HepG2 (cell line): ENCODE results near the gene PSMB3. TPM values are rescaled to one million over a fixed set of nuclear protein-coding genes. Genes with fewer than 3 reads are reported as not detected.

Experiments used
- ATF7-NPFF ChIP-seq: sonication (generic); formaldehyde crosslinking; IDR thresholded peaks from 2 replicates; pipeline ENCODE4 v1.8.1; 2023; ENCODE audit warnings: mild to moderate bottlenecking, low read depth, missing genetic modification reagents, moderate library complexity
- BCLAF1 ChIP-seq: fragments of 450-650 bp; IDR thresholded peaks from 2 replicates; pipeline ENCODE4 v1.6.1; 2017; ENCODE audit warnings: mild to moderate bottlenecking
- CAMTA2 ChIP-seq: sonication (generic); formaldehyde crosslinking; IDR thresholded peaks from 2 replicates; pipeline ENCODE4 v1.4.0; 2020; ENCODE audit warnings: mild to moderate bottlenecking, missing genetic modification reagents, borderline replicate concordance
- CTCF ChIP-seq: sonication (generic); formaldehyde crosslinking; IDR thresholded peaks from 2 replicates; pipeline ENCODE4 v1.5.0; 2020; ENCODE audit warnings: mild to moderate bottlenecking, missing genetic modification reagents, moderate library complexity
- HES4 ChIP-seq: sonication (generic); formaldehyde crosslinking; IDR thresholded peaks from 2 replicates; pipeline ENCODE4 v1.9.0; 2021; ENCODE audit warnings: mild to moderate bottlenecking, missing genetic modification reagents, borderline replicate concordance
- MXD1 ChIP-seq: sonication (generic); formaldehyde crosslinking; IDR thresholded peaks from 2 replicates; pipeline ENCODE4 v1.4.0; 2020; ENCODE audit warnings: mild to moderate bottlenecking, missing genetic modification reagents
- NFYB ChIP-seq: sonication (generic); formaldehyde crosslinking; IDR thresholded peaks from 2 replicates; pipeline ENCODE4 v1.4.0; 2020; ENCODE audit warnings: missing genetic modification reagents
- NKX3-1 ChIP-seq: sonication (generic); formaldehyde crosslinking; IDR thresholded peaks from 2 replicates; pipeline ENCODE4 v1.5.0; 2020; ENCODE audit warnings: missing genetic modification reagents
- REXO4 ChIP-seq: sonication (generic); formaldehyde crosslinking; IDR thresholded peaks from 2 replicates; pipeline ENCODE4 v1.8.0; 2022; ENCODE audit warnings: missing genetic modification reagents, mild to moderate bottlenecking, borderline replicate concordance
- RFX1 ChIP-seq: fragments of 450-650 bp; IDR thresholded peaks from 2 replicates; pipeline ENCODE4 v1.6.1; 2017
- STAT5B ChIP-seq: sonication (generic); formaldehyde crosslinking; IDR thresholded peaks from 2 replicates; pipeline ENCODE4 v1.4.0; 2020; ENCODE audit warnings: missing genetic modification reagents
- SYNCRIP ChIP-seq: fragments of 200-400 bp; formaldehyde crosslinking; IDR thresholded peaks from 2 replicates; pipeline ENCODE4 v1.6.1; 2018; ENCODE audit warnings: mild to moderate bottlenecking, low read depth, low read length; ENCODE audit not compliant: insufficient read depth
- THAP11 ChIP-seq: IDR thresholded peaks from 2 replicates; pipeline ENCODE4 v1.6.1; 2016; ENCODE audit warnings: missing biosample characterization, missing genetic modification reagents
- ZBTB7A ChIP-seq: sonication (generic); formaldehyde crosslinking; IDR thresholded peaks from 2 replicates; pipeline ENCODE4 v1.8.0; 2022; ENCODE audit warnings: mild to moderate bottlenecking, missing genetic modification reagents
- ZNF138 ChIP-seq: sonication (generic); formaldehyde crosslinking; IDR thresholded peaks from 2 replicates; pipeline ENCODE4 v1.5.0; 2020; ENCODE audit warnings: mild to moderate bottlenecking, low read depth, missing genetic modification reagents
- ZNF343 ChIP-seq: sonication (generic); formaldehyde crosslinking; IDR thresholded peaks from 2 replicates; pipeline ENCODE4 v1.4.0; 2020; ENCODE audit warnings: mild to moderate bottlenecking, missing genetic modification reagents
- ZNF720 ChIP-seq: sonication (generic); formaldehyde crosslinking; IDR thresholded peaks from 2 replicates; pipeline ENCODE4 v1.4.0; 2020; ENCODE audit warnings: missing genetic modification reagents
- ZNF768 ChIP-seq: sonication (generic); formaldehyde crosslinking; IDR thresholded peaks from 2 replicates; pipeline ENCODE4 v1.4.0; 2020; ENCODE audit warnings: missing genetic modification reagents
- ZNF780A ChIP-seq: sonication (generic); formaldehyde crosslinking; IDR thresholded peaks from 2 replicates; pipeline ENCODE4 v1.8.0; 2022; ENCODE audit warnings: mild to moderate bottlenecking, missing genetic modification reagents, moderate library complexity
- ZSCAN20 ChIP-seq: sonication (generic); formaldehyde crosslinking; IDR thresholded peaks from 2 replicates; pipeline ENCODE4 v1.4.0; 2020; ENCODE audit warnings: missing genetic modification reagents, mild to moderate bottlenecking, borderline replicate concordance
- polyA plus RNA-seq, 8 experiments: library from polyadenylated mRNA; depleted of rRNA in 3 of 8; stranded (reverse) in 7 of 8; unstranded in 1 of 8; fragments of >200 nt; fragmentation: Illumina TruSeq in 4 of 8; extraction: Trizol in 4 of 8; gene quantifications; 2 replicates each; pipeline versions ENCODE4 v1.2.1 to v1.2.3, GENCODE V29; 2011 to 2016; ENCODE audit warnings: low read depth in 4 of 8, missing spikeins in 1 of 8, mixed read lengths in 1 of 8; ENCODE audit not compliant: insufficient read depth in 1 of 8
- total RNA-seq, 5 experiments: library from RNA; depleted of rRNA; stranded (reverse); fragments of >200 nt; fragmentation: Illumina TruSeq; extraction: Trizol; gene quantifications; 2 replicates each; pipeline ENCODE4 v1.2.3, GENCODE V29; 2016; ENCODE audit warnings: low read depth in 1 of 5
- TF ChIP-seq, protein P1 (sequence below): sonication (generic); formaldehyde crosslinking; IDR thresholded peaks from 2 replicates; pipeline ENCODE4 v1.8.1; 2022; ENCODE audit warnings: low read depth, mild to moderate bottlenecking, missing genetic modification reagents

PSMB3 gene
- total and polyA plus RNA-seq, 2 of the 13 experiments (the other 11 are each of a cell fraction or from before 2014, with no cell fraction given): 366 to 517 TPM

- TF ChIP-seq CTCF (0 out of 2 replicates have a peak, but pooled peaks have one; percentile 1), THAP11 (no peak), RFX1 (no peak), ZBTB7A (CRISPR knock-in tag) (no peak), STAT5B (CRISPR knock-in tag) (peak; percentile 67; the same call in 1 of the 2 replicates), SYNCRIP (no peak), ZSCAN20 (CRISPR knock-in tag) (0 out of 2 replicates have a peak, but pooled peaks have one; percentile 44), CAMTA2 (no peak), HES4 (CRISPR knock-in tag) (0 out of 2 replicates have a peak, but pooled peaks have one; percentile 10), NFYB (CRISPR knock-in tag) (no peak), ATF7-NPFF (CRISPR knock-in tag) (no peak; the same call in 1 of the 2 replicates), ZNF343 (no peak), ZNF138 (CRISPR knock-in tag) (0 out of 2 replicates have a peak, but pooled peaks have one; percentile 91), ZNF780A (CRISPR knock-in tag) (0 out of 2 replicates have a peak, but pooled peaks have one; percentile 3), MXD1 (no peak), ZNF720 (CRISPR knock-in tag) (no peak), ZNF768 (peak; percentile 64; the same call in 1 of the 2 replicates), NKX3-1 (CRISPR knock-in tag) (no peak; the same call in 1 of the 2 replicates), REXO4 (no peak), BCLAF1 (no peak)
- TF ChIP-seq, protein P1, sequence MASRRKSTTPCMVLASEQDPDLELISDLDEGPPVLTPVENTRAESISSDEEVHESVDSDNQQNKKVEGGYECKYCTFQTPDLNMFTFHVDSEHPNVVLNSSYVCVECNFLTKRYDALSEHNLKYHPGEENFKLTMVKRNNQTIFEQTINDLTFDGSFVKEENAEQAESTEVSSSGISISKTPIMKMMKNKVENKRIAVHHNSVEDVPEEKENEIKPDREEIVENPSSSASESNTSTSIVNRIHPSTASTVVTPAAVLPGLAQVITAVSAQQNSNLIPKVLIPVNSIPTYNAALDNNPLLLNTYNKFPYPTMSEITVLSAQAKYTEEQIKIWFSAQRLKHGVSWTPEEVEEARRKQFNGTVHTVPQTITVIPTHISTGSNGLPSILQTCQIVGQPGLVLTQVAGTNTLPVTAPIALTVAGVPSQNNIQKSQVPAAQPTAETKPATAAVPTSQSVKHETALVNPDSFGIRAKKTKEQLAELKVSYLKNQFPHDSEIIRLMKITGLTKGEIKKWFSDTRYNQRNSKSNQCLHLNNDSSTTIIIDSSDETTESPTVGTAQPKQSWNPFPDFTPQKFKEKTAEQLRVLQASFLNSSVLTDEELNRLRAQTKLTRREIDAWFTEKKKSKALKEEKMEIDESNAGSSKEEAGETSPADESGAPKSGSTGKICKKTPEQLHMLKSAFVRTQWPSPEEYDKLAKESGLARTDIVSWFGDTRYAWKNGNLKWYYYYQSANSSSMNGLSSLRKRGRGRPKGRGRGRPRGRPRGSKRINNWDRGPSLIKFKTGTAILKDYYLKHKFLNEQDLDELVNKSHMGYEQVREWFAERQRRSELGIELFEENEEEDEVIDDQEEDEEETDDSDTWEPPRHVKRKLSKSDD (CRISPR knock-in tag): peak; percentile 19; the same call in 1 of the 2 replicates
These were observed 49.4 kb upstream of the PSMB3 start (continued) for GRCh38 chr17:38702916-38703741.
